ENCODE data around the gene VGLL4.

The VGLL4 gene

GRCh38 chr3:11648735-11649134 lies 5.0 kb upstream of the VGLL4 start:
- no peak for DNase-seq (ENCODE audit: low read depth in 1 of 2, low spot score in 1 of 2)
- Histone ChIP-seq H3K27ac (replicated peaks) (no peak overlapping the region), H3K4me3 (replicated peaks; ENCODE audit: insufficient read depth, low read length) (no peak overlapping the region), H3K27me3 (ENCODE audit: insufficient read depth, poor library complexity, severe bottlenecking) (no peaks in the 10 kb centered on the region)
- TF ChIP-seq CTCF (IDR thresholded peaks at IDR 0.05; ENCODE audit: insufficient read depth, low read length) (no peak), REST (IDR thresholded peaks at IDR 0.05; ENCODE audit: insufficient replicate concordance, low read depth) (no peak), POLR2AphosphoS5 (IDR thresholded peaks at IDR 0.05; ENCODE audit: low read depth) (no peak), SPI1 (IDR thresholded peaks at IDR 0.05; ENCODE audit: borderline replicate concordance, low read depth) (no peak), GABPA (IDR thresholded peaks at IDR 0.05; ENCODE audit: low read depth) (no peak)

- H3K27me3 ChIP-seq (ENCODE audit: insufficient read depth, poor library complexity, severe bottlenecking) = no peaks in the 10 kb centered on the region
- peak overlapping the region; percentile 82 for H3K4me3 ChIP-seq (replicated peaks; ENCODE audit: insufficient read depth, low read length)
- H3K27ac ChIP-seq (replicated peaks) = peak overlapping the region; percentile 87
- TF ChIP-seq POLR2AphosphoS5 (IDR thresholded peaks at IDR 0.05; ENCODE audit: low read depth) = no peak
- no peak for TF ChIP-seq GABPA (IDR thresholded peaks at IDR 0.05; ENCODE audit: low read depth)
- no peak for TF ChIP-seq SPI1 (IDR thresholded peaks at IDR 0.05; ENCODE audit: borderline replicate concordance, low read depth)
- TF ChIP-seq CTCF (IDR thresholded peaks at IDR 0.05; ENCODE audit: insufficient read depth, low read length) = no peak
- no peak for TF ChIP-seq REST (IDR thresholded peaks at IDR 0.05; ENCODE audit: insufficient replicate concordance, low read depth)
- DNase-seq (ENCODE audit: low read depth in 1 of 2, low spot score in 1 of 2) = peak in 1 of 2 experiments; percentile 53
Measured at GRCh38 chr3:11643201-11643603, 513 bp downstream of the VGLL4 start.

- Histone ChIP-seq H3K4me3 (replicated peaks; ENCODE audit: insufficient read depth, low read length) (peak overlapping the region; percentile 82), H3K27me3 (ENCODE audit: insufficient read depth, poor library complexity, severe bottlenecking) (no peaks in the 10 kb centered on the region), H3K27ac (replicated peaks) (peak overlapping the region; percentile 87)
- peak; percentile 45 for TF ChIP-seq REST (IDR thresholded peaks at IDR 0.05; ENCODE audit: insufficient replicate concordance, low read depth)
- TF ChIP-seq POLR2AphosphoS5 (IDR thresholded peaks at IDR 0.05; ENCODE audit: low read depth) = peak; percentile 70
- peak; percentile 83 for TF ChIP-seq GABPA (IDR thresholded peaks at IDR 0.05; ENCODE audit: low read depth)
- TF ChIP-seq SPI1 (IDR thresholded peaks at IDR 0.05; ENCODE audit: borderline replicate concordance, low read depth) = no peak
- TF ChIP-seq CTCF (IDR thresholded peaks at IDR 0.05; ENCODE audit: insufficient read depth, low read length) = no peak
- peak; percentile 73 to 83 for DNase-seq (ENCODE audit: low read depth in 1 of 2, low spot score in 1 of 2)
Measured at GRCh38 chr3:11642431-11643191, 1.1 kb downstream of the VGLL4 start.

Measured in HL-60 (cell line).